Iris pigment epithelial cell (primary cell): ENCODE measurements around the gene B4GALT5.
A peak's percentile ranks its signal among the peaks of the same experiment; 100 is the strongest.

Source experiments
- DNase-seq: peaks from one replicate; pipeline ENCODE4 v3.0.0-alpha.2; 2011; ENCODE audit warnings: low read depth

The B4GALT5 gene

DNA sequence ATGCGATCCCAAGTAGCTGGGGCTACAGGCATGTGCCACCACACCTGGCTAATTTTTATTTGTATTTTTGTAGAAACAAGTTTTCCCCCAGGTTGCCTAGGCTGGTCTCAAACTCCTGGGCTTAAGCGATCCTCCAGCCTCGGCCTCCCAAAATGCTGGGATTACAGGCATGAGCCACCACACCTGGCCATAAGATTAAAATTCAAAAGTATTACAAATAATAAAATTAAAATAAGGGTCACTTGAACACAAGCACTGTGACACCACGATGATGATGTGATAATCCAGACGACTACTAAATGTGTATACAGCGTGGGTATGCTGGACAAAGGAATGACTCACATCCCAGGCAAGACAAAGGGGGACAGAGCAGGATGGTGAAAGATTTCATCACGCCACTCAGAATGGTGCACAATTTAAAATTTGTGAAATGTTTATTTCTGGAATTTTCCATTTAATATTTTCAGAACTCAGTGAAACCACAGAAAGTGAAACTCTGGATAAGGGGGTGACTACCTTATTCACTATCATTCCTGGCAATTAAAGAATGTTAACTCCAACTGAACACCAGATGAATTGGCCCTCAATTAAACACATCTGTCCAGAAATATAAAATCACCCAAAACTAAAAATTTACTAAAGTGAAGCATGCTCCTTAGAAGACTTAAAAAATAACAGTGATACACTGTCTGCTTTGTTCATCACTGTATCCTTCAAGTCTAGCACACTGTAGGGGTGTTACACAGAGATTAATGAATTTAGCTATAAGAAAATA, 13.1 kb downstream of the B4GALT5 start:
- peak; percentile 84 for DNase-seq

DNA sequence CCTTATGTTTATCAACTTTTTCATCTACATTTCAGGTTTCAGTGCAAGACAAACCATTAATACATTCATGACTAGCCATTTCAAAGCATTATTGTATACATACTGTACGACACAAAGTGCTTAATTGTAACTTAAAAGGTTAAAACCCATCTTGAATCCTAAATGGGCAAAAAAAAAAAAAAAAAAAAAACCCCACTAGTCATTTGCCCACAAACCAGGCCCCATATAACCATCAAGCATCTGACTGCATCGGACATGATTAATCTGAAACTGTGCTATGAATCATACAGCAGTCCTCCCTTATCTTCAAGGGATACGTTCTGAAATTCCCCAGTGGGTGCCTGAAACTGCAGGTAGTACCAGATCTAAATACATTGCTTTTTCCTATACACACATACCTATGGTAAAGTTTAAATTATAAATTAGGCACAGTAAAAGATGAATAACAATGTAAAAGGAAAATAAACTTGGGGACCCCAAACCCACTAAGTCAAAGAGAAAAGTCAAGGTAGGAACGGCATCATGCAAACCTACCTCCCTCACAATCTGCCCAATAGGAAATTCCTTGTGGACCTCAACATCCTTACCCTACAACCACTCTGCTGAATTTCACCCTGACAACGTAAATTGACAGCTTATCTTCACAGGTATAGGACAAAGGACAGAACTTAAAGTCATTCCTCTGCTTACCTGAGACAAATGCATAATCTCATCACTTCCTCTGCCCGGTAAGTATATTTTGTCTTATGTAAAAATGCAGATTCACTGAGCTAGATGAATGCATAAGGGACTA, 14.3 kb downstream of the B4GALT5 start:
- DNase-seq, result peak; percentile 82

GRCh38 chr20:49698477-49698876, 15.2 kb downstream of the B4GALT5 start:
- DNase-seq, result no peak

- DNase-seq, result no peak
Measured at GRCh38 chr20:49697071-49697470, 16.6 kb downstream of the B4GALT5 start.

GRCh38 chr20:49696594-49696993, 17.1 kb downstream of the B4GALT5 start:
- DNase-seq, result no peak

DNA sequence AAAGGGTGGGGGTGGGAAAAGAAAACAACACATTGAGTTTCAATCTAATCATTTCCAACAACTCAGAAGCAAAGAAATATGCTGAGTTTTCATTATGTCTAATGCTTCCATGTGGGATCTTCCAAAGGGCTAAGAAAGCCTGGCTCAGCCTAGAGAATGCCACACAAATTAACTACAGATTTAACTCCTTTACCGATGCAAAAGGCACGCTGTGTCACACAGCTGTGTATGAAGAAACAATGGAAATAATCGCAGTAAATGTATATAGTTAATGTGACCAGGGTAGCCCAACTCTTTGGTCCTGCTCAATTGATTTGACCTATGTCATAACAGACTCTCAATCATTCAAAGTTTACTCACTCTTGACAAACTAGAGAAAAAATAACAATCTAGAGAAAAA, 17.8 kb downstream of the B4GALT5 start:
- no peak for DNase-seq

GRCh38 chr20:49694450-49695071, 19.1 kb downstream of the B4GALT5 start:
- no peak for DNase-seq

DNA sequence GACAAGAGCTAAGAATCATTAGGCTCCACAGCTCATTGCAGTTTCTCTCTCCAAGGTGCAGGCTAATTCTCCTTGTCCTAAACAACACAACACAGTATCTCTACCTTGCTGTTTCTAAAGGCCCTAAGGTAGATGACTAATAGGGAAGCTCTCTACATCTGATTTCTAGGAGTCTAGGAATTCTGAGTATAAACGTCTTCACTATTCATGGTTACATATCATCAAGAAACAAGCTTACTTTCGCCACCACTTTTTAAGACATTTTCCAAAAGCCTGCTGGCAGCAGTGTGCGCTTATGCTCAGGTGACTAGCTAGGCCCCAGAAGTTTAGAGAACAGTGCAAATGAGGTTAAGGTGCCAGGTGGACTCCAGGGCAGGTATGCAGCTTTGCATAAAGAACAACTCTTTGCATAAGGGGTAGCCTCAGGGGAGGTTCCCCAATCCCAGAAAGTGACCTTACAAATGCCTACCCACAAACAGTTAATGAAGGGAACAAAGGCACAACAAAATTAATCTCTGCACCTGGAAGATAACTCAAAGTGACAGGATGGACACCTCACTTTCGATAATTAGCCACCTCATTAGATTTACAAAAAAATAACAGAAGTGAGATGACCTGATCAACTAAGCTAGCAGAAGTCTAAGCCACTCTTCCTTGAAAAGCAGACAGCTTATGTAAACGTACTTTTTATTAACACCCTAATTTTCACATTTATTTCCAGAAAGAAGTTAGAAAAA, 20.1 kb downstream of the B4GALT5 start:
- DNase-seq, result no peak

DNA sequence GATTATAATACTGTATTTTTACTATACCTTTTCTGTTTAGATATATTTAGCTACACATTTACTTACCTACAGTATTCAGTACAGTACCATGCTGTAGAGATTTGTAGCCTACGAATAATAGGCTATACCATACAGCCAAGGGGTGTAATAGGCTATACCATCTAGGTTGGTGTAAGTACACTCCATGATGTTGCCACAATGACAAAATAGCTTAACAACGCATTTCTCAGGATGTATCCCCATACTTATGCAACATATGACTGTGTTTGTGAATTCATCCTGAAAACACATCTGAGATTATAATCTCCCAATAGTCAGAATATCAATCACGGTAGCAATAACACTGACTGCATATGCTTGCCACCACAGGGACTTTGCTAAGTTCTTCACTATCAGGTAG, 20.7 kb downstream of the B4GALT5 start:
- DNase-seq, result no peak

GRCh38 chr20:49691818-49692568, 21.7 kb downstream of the B4GALT5 start:
- DNase-seq, result no peak

GRCh38 chr20:49690899-49691620, 22.6 kb downstream of the B4GALT5 start:
- peak; percentile 81 for DNase-seq

DNA sequence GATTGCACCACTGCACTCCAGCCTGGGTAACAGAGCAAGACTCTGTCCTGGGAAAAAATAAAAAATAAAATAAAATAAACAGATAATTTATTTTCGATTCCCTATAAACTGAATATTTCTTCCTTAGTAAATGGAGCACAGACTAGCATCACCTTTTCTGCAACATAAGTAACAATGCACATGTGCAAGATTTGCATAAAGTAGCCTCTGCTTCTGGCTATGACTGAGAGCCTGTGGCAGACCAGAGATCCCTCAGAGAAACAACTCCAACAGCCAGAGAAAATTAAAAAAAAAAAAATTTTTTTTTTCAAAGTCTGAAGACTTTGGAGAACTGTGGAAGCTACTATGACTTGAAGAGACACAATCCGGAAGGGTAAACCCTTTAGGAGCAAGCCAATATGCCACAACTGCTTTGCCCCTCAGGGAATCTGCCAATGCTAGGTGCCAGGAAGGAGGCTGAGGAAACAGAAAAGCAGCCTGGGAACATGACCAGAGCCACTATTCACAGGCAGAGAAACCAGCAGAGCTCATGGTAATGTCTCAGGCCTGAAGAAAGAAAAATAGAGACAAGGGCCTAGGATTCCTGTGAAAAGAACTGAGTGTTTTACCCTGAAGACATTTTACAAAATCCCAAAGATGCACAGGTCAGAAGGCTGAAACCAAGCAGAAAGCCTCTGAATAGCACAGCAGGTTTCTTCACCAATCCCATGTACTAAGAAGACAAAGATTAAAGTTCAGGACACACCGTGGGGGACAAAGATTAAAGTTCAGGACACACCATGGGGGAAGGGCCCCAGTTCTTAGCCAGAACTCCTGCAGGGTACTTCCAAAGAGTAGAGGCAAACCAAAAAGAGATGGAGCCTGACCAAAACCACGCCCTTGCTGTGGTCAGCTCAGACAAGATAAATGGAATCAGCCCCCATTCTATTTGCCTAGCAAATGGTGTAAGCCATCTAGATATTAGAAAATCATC, 25.8 kb downstream of the B4GALT5 start:
- no peak for DNase-seq

GRCh38 chr20:49685809-49686208, 27.9 kb downstream of the B4GALT5 start:
- DNase-seq, result peak; percentile 66

GRCh38 chr20:49685161-49685601, 28.5 kb downstream of the B4GALT5 start:
- DNase-seq, result no peak

GRCh38 chr20:49684335-49684997, 29.2 kb downstream of the B4GALT5 start:
- no peak for DNase-seq

GRCh38 chr20:49682798-49683197, 30.9 kb downstream of the B4GALT5 start:
- no peak for DNase-seq

DNA sequence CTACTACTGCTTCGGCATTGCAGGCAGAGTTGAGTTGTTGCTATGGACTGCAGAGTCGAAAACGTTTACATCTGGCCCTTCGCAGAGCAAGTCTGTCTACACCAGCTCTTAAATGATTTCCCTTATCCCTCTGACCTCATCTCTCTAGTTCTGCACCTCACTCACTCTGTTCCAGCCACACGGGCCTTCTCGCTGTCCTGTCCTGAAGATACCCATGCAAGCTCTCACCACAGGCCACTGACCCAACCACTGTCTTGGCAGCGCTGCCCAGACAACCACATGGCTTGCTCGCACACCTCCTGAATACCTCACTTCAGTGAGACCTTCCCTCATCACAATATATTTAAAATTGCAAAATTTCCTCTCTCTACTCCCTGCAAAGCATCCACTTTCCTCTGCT, 31.4 kb downstream of the B4GALT5 start:
- no peak for DNase-seq

GRCh38 chr20:49681850-49682216, 31.8 kb downstream of the B4GALT5 start:
- DNase-seq, result no peak

GRCh38 chr20:49680484-49680883, 33.2 kb downstream of the B4GALT5 start:
- no peak for DNase-seq
